Gastrocnemius medialis (tissue), 4 donors: Measurements from ENCODE around the gene LRFN4. TPM values are rescaled to one million over a fixed set of nuclear protein-coding genes. Genes with fewer than 3 reads are reported as not detected.
A peak's percentile ranks its signal among the peaks of the same experiment; 100 is the strongest.

Experiments used
- ATAC-seq, 2 donors: fragments of 150-250 bp; one replicate each; pipeline ENCODE4 v1.9.1; 2016
- DNase-seq, 2 donors: peaks; one replicate each; pipeline ENCODE4 v3.0.0-alpha.2; 2019
- H3K27ac ChIP-seq, 4 donors: fragments of 200-600 bp; sonication (generic); 1 replicate in 1 of 4; 2 replicates in 3 of 4; pipeline ENCODE4 v1.5.1; 2016 to 2018; ENCODE audit warnings: mild to moderate bottlenecking in 2 of 4, moderate library complexity in 1 of 4
- H3K27me3 ChIP-seq, 3 donors: fragments of 200-600 bp; sonication (generic) in 2 of 3; 1 replicate in 1 of 3; 2 replicates in 2 of 3; pipeline versions ENCODE4 v1.5.1 to v1.6.0; 2016 to 2019; ENCODE audit warnings: mild to moderate bottlenecking in 1 of 3, moderate library complexity in 1 of 3
- H3K36me3 ChIP-seq, 2 donors: fragments of 200-600 bp; sonication (generic) in 1 of 2; one replicate each; pipeline ENCODE4 v1.5.1; 2017 to 2018
- H3K4me1 ChIP-seq, 2 donors: fragments of 200-600 bp; sonication (generic) in 1 of 2; one replicate each; pipeline ENCODE4 v1.5.1; 2016 to 2017; ENCODE audit warnings: mild to moderate bottlenecking in 2 of 2
- H3K4me3 ChIP-seq, 4 donors: fragments of 200-600 bp; sonication (generic) in 3 of 4; 1 replicate in 1 of 4; 2 replicates in 3 of 4; pipeline ENCODE4 v1.5.1; 2016 to 2019; ENCODE audit warnings: mild to moderate bottlenecking in 2 of 4
- H3K9me3 ChIP-seq, 3 donors: fragments of 200-600 bp; sonication (generic) in 2 of 3; 1 replicate in 1 of 3; 2 replicates in 2 of 3; pipeline ENCODE4 v1.5.1; 2016 to 2019
- CTCF ChIP-seq, 5 experiments: fragments of 450-650 bp in 3 of 5; fragments of 200-600 bp in 2 of 5; sonication (generic) in 2 of 5; IDR thresholded peaks in 4 of 5; conservative IDR thresholded peaks in 1 of 5; 1 replicate in 4 of 5; 2 replicates in 1 of 5; pipeline ENCODE4 v1.5.1; 2016 to 2019; ENCODE audit warnings: antibody characterized with exemption in 5 of 5, mild to moderate bottlenecking in 3 of 5, moderate library complexity in 3 of 5
- POLR2A ChIP-seq, 2 donors: fragments of 450-650 bp; IDR thresholded peaks; one replicate each; pipeline ENCODE4 v1.6.1; 2017; ENCODE audit warnings: antibody characterized with exemption in 2 of 2, mild to moderate bottlenecking in 2 of 2, moderate library complexity in 2 of 2
- in situ Hi-C, 4 donors: fragments of 200-750 bp; cut with MboI; loops; one replicate each; pipeline versions ENCODE4 v1.15.0 to v1.8.0; 2017; ENCODE audit warnings: low sequenced_read_pairs in 4 of 4
- intact Hi-C: fragments of 100-400 bp; cut with DNase I; formaldehyde crosslinking; loops from one replicate; pipeline ENCODE4 v1.15.1; 2023; ENCODE audit warnings: low total_unique reads
- total RNA-seq, 4 donors: library from RNA; depleted of rRNA; stranded (reverse); fragments of >200 nt; gene quantifications; one replicate each; pipeline versions ENCODE4 v1.1.0 to v1.2.3, GENCODE V29; 2016

LRFN4 gene
- total RNA-seq, 4 donors from 2014 or later = 8.6 to 12.1 (median 10.1) TPM

DNA sequence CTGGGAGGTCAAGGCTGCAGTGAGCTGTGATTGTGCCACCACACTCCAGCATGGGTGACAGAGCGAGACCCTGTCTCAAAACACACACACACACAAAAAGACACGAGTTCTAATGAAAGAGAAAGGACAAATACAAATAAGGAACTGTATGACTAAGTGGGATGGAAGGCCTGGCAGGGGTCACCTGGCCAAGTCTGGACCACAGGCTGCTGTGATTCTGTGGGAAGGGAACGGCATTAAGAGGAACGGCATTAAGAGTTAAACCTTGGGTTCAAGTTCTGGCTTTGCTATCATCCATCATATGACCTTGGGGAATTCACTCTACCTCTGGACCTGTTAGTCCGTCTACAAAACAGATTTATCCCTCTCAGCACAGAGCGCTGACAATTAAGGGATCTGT is 47.7 kb downstream of the LRFN4 start:
- no peak for ATAC-seq
- peak overlapping the region in 1 of 4 donors; percentile 84 for H3K27ac ChIP-seq
- H3K4me1 ChIP-seq = peaks cover 0 to 32% of the 10 kb centered on the region in 2 donors
- in situ Hi-C loops = no loop called here
- intact Hi-C loops = no loop called here
- no peak for DNase-seq
- no peaks in the 10 kb centered on the region for H3K27me3 ChIP-seq
- no peak overlapping the region for H3K4me3 ChIP-seq
- no peak for TF ChIP-seq POLR2A (IDR thresholded peaks at IDR 0.05)
- TF ChIP-seq CTCF (IDR thresholded peaks at IDR 0.05 in 4 of 5, conservative IDR thresholded peaks at IDR 0.05 in 1 of 5) = no peak
- no peaks in the 10 kb centered on the region for H3K9me3 ChIP-seq
- H3K36me3 ChIP-seq = no peaks in the 10 kb centered on the region

DNA sequence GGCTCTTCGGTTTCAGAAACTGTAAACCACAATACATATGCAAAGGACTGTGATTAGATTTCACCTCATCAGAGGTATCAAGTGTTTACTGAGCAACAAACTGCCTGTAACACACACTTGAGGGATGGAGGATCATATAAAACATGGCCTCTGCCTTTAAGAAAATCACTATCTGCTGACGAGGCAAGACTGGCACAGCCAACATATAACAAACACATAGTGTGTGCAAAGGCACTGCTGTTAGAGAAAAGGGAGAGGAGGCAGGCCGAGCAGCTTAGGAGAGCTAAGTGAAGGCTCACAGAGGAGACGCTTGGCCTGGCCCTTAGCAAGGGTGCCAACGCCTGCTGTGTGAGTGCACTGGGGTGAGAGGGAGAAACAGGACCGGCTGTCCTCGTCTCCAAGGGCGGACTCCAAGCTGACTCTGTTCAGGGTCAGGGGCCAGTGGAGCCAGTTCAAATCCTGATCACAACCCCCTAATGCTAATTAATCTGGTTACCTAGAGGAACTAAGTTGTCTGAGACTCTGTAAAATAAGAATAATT is 48.2 kb downstream of the LRFN4 start:
- H3K27me3 ChIP-seq = no peaks in the 10 kb centered on the region
- TF ChIP-seq POLR2A (IDR thresholded peaks at IDR 0.05) = no peak
- no peak for TF ChIP-seq CTCF (IDR thresholded peaks at IDR 0.05 in 4 of 5, conservative IDR thresholded peaks at IDR 0.05 in 1 of 5)
- in situ Hi-C loops = no loop called here

GRCh38 chr11:66905631-66906030 is 48.8 kb downstream of the LRFN4 start:
- peak overlapping the region in 1 of 4 donors; percentile 84 for H3K27ac ChIP-seq
- in situ Hi-C loops = no loop called here
- no peak for DNase-seq
- H3K27me3 ChIP-seq = no peaks in the 10 kb centered on the region
- H3K4me3 ChIP-seq = no peak overlapping the region
- TF ChIP-seq CTCF (IDR thresholded peaks at IDR 0.05 in 4 of 5, conservative IDR thresholded peaks at IDR 0.05 in 1 of 5) (no peak), POLR2A (IDR thresholded peaks at IDR 0.05) (no peak)
- ATAC-seq = no peak
- peaks cover 0 to 37% of the 10 kb centered on the region in 2 donors for H3K4me1 ChIP-seq
- no peaks in the 10 kb centered on the region for H3K9me3 ChIP-seq
- no peaks in the 10 kb centered on the region for H3K36me3 ChIP-seq
- intact Hi-C loops = no loop called here

More for the DNA sequence above, 48.2 kb downstream of the LRFN4 start:
- intact Hi-C loops = no loop called here
- Histone ChIP-seq H3K36me3 (no peaks in the 10 kb centered on the region), H3K27ac (peak overlapping the region in 1 of 4 donors; percentile 84), H3K4me1 (peaks cover 0 to 32% of the 10 kb centered on the region in 2 donors), H3K9me3 (no peaks in the 10 kb centered on the region), H3K4me3 (no peak overlapping the region)
- no peak for ATAC-seq
- DNase-seq = no peak

DNA sequence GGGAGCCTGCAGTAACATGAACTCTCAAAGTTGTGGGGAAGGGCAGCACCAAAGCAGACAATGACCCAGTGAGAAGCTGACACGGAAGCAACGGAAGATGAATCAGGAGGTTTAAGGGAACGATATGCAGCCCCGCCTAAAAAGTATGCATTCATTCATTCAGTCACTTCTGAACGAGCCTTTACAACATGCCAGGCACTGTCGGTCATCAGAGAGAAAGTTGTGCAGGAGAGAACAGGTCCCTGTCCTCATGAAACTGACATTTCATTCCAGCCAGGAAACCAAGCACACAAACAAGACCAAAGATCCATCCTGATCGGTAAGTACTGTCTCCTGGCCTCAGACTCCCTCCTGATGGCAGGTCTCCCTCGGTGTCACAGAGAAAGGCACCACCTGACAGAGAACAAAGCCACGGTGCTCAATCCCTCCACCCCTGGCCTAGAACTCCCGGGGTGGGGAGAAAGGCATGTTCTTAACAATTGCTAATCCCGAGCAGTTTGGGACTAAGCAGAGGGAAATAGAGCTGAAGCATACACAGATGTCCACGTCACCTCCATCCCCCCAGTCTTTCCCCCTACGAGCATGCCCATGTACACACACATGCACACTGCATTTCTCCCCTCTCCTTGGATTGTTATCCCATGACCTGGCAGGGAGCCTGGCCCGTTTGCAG is 49.3 kb downstream of the LRFN4 start:
- TF ChIP-seq POLR2A (IDR thresholded peaks at IDR 0.05) (no peak), CTCF (IDR thresholded peaks at IDR 0.05 in 4 of 5, conservative IDR thresholded peaks at IDR 0.05 in 1 of 5) (no peak)
- H3K27ac ChIP-seq = peak overlapping the region in 1 of 4 donors; percentile 84
- H3K9me3 ChIP-seq = no peaks in the 10 kb centered on the region
- no peaks in the 10 kb centered on the region for H3K36me3 ChIP-seq
- H3K4me1 ChIP-seq = peaks cover 0 to 42% of the 10 kb centered on the region in 2 donors
- peak overlapping the region in 1 of 4 donors; percentile 21 for H3K4me3 ChIP-seq
- no peak for ATAC-seq
- DNase-seq = no peak
- intact Hi-C loops (no loop called here), in situ Hi-C loops (no loop called here)
- H3K27me3 ChIP-seq = no peaks in the 10 kb centered on the region
